Measurements from ENCODE around the gene WDR20.
"Not testable (repeated sequence)": the region's sequence is repeated elsewhere in the genome, so short reads cannot be mapped to it uniquely, and the experiment has no call there.

Gene WDR20

GRCh38 chr14:102164965-102165364, 25.3 kb downstream of the WDR20 start:
- Mint-ChIP-seq H3K27me3 (ENCODE audit: low read depth, poor library complexity) (peaks cover 5% of the 10 kb centered on the region), H3K4me1 (peaks cover 13% of the 10 kb centered on the region), H3K27ac (no peak overlapping the region), H3K4me3 (no peak overlapping the region), H3K36me3 (ENCODE audit: low read depth) (peaks cover 7% of the 10 kb centered on the region), H3K9me3 (no peaks in the 10 kb centered on the region)
- no peak for TF ChIP-seq CTCF (IDR thresholded peaks at IDR 0.05)
- DNase-seq, result no peak

- H3K4me1 Mint-ChIP-seq, result peaks cover 8% of the 10 kb centered on the region
- no peak for DNase-seq
- H3K36me3 Mint-ChIP-seq (ENCODE audit: low read depth), result peaks cover 29% of the 10 kb centered on the region
- no peak overlapping the region for H3K4me3 Mint-ChIP-seq
- no peak for TF ChIP-seq CTCF (IDR thresholded peaks at IDR 0.05)
- H3K27ac Mint-ChIP-seq, result no peak overlapping the region
- H3K9me3 Mint-ChIP-seq, result peaks cover 20% of the 10 kb centered on the region
- H3K27me3 Mint-ChIP-seq (ENCODE audit: low read depth, poor library complexity), result no peaks in the 10 kb centered on the region
Measured at GRCh38 chr14:102170061-102170460, 30.4 kb downstream of the WDR20 start.

GRCh38 chr14:102171173-102172020, 31.7 kb downstream of the WDR20 start:
- H3K36me3 Mint-ChIP-seq (ENCODE audit: low read depth), result peaks cover 39% of the 10 kb centered on the region
- peaks cover 26% of the 10 kb centered on the region for H3K9me3 Mint-ChIP-seq
- no peak for TF ChIP-seq CTCF (IDR thresholded peaks at IDR 0.05)
- no peak overlapping the region for H3K27ac Mint-ChIP-seq
- H3K27me3 Mint-ChIP-seq (ENCODE audit: low read depth, poor library complexity), result no peaks in the 10 kb centered on the region
- DNase-seq, result no peak
- peaks cover 8% of the 10 kb centered on the region for H3K4me1 Mint-ChIP-seq
- no peak overlapping the region for H3K4me3 Mint-ChIP-seq

GRCh38 chr14:102172021-102172272, 32.2 kb downstream of the WDR20 start:
- not testable (repeated sequence) for DNase-seq; H3K4me3 Mint-ChIP-seq; H3K4me1 Mint-ChIP-seq; H3K27me3 Mint-ChIP-seq (ENCODE audit: low read depth, poor library complexity); H3K27ac Mint-ChIP-seq
- Mint-ChIP-seq H3K36me3 (ENCODE audit: low read depth) (peaks cover 44% of the 10 kb centered on the region), H3K9me3 (peaks cover 26% of the 10 kb centered on the region)

GRCh38 chr14:102172721-102173120, 33.0 kb downstream of the WDR20 start:
- Mint-ChIP-seq H3K36me3 (ENCODE audit: low read depth) (peaks cover 47% of the 10 kb centered on the region), H3K4me1 (peaks cover 16% of the 10 kb centered on the region), H3K9me3 (peaks cover 26% of the 10 kb centered on the region)
- not testable (repeated sequence) for DNase-seq; H3K27me3 Mint-ChIP-seq (ENCODE audit: low read depth, poor library complexity); H3K27ac Mint-ChIP-seq; H3K4me3 Mint-ChIP-seq

GRCh38 chr14:102177161-102177560, 37.5 kb downstream of the WDR20 start:
- Mint-ChIP-seq H3K27me3 (ENCODE audit: low read depth, poor library complexity) (no peaks in the 10 kb centered on the region), H3K36me3 (ENCODE audit: low read depth) (peaks cover 35% of the 10 kb centered on the region), H3K4me1 (peaks cover 12% of the 10 kb centered on the region), H3K27ac (no peak overlapping the region), H3K4me3 (no peak overlapping the region), H3K9me3 (peaks cover 17% of the 10 kb centered on the region)
- no peak for DNase-seq
- no peak for TF ChIP-seq CTCF (IDR thresholded peaks at IDR 0.05)

GRCh38 chr14:102178806-102179205, 39.1 kb downstream of the WDR20 start:
- TF ChIP-seq CTCF (IDR thresholded peaks at IDR 0.05), result no peak
- peaks cover 30% of the 10 kb centered on the region for H3K36me3 Mint-ChIP-seq (ENCODE audit: low read depth)
- H3K4me1 Mint-ChIP-seq, result peaks cover 23% of the 10 kb centered on the region
- H3K4me3 Mint-ChIP-seq, result no peak overlapping the region
- peaks cover 17% of the 10 kb centered on the region for H3K9me3 Mint-ChIP-seq
- DNase-seq, result no peak
- H3K27ac Mint-ChIP-seq, result no peak overlapping the region
- H3K27me3 Mint-ChIP-seq (ENCODE audit: low read depth, poor library complexity), result no peaks in the 10 kb centered on the region

Measured in nephron progenitor cell (in vitro differentiated cells).